Measurements from ENCODE around the gene PCDH9.

Gene PCDH9

DNA sequence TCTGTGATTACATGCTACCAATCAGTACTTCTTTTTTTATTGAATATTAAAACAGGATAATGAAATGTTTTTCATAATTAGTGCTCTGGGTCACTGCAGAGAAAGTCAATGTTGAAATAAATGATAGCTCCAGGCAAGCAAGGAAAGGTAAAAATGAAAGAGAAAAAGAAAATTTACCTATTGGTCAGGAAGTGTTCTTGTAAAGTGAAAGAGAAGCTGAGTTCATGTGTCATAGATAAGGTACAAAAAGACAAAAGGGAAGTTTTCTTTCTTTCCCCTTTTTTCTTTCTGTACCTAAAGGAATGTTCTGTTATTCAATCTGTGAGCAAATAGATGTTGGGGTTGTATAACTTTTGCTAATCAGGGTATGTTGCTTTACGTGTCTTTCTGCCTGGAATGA is 197.0 kb downstream of the PCDH9 start:
- DNase-seq (ENCODE audit: low read depth): no peak

- DNase-seq (ENCODE audit: low read depth): no peak
These were observed 206.8 kb downstream of the PCDH9 start for GRCh38 chr13:67023130-67023876.

- no peak for DNase-seq (ENCODE audit: low read depth)
These were observed 211.4 kb downstream of the PCDH9 start for GRCh38 chr13:67018775-67019174.

DNA sequence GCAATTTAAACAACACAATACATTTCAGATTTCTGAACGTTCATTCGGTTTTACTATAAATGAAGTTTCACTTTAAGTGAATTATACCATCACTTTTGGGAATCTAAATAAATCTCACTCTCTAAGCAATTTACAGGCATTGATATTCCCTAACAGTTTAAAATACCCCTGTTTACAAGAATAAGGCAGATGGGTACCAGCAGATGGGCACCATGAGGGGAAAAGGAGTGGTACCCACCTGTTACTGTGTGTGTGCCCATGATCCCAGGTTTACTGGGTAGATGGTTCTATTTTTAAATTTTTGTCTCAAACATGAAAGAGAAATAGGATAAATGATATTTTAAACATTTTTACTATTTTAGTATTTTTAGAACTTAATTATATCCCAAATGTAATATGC is 212.9 kb downstream of the PCDH9 start:
- no peak for DNase-seq (ENCODE audit: low read depth)

DNA sequence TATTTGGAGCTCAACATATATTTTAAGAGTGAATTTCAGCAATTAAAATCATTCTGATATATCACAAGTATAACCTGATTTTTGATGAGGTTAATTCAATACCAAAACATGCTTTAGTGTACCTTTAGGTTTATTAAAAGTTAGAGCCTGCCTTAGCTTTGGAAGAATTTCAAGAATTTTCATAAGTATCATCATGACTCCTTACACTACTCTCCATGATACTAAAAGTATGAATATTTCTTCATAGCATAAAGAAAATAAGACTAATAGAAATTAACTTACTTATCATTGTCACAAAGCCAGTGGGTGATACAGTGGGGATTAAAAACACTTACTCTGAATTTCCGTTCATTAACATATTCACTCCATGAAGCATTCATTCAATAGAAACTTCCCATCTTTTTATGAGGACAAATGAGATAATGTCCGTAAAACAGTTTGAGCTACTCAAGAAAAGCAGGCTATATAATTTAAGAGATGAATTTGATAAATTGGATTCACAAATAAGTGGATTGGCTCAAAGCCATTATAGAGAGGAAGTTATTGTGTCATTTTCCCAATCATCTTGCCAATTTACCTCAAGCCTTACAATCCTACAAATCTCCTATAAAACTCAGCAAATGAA is 214.0 kb downstream of the PCDH9 start:
- no peak for DNase-seq (ENCODE audit: low read depth)

DNA sequence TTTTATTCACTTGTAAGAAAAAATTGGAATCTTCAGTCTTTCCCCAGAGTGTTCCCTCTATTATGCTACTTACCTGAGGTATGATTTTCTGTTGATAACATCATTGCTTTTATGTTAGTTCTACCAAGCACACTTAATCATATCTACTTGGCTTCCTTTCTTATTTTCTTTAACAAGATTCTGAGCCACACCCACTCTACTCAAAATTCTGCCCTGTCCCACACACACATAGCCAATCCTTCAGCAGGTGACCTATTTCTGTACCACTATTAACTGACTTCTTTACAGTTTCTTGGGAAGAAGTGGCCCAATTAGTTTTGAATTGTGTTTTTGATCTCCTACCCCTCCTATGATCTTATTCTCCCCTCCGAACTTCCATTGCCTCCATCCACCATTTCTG is 215.7 kb downstream of the PCDH9 start:
- DNase-seq (ENCODE audit: low read depth): no peak

GRCh38 chr13:67013709-67014108 is 216.4 kb downstream of the PCDH9 start:
- DNase-seq (ENCODE audit: low read depth): no peak

DNA sequence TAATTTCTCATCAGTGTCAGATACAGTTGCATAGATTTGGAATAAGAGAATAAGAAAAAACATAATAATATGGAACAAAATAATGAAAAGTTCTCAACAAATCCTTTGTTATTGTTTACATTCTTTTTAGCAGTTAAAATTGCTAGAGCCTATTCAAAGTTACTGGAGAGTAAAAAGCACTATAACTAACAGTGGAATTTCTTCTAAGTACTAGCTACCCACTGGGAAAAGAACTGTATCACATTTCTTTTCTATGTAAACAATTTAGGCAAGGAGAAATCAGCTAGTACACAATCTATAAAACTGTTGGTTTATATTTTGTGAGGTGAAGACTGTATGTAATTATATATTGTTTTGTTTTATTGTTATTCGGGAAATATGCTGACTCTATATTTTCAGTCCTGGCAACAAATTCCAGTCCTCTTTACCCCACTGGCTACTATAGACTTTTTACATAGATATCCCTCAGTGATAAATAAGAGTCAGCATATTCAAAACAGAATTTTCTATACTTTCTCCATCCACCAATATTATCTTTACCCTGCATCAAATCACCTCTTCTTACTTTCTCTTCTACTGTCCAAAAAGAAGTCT is 222.0 kb downstream of the PCDH9 start:
- no peak for DNase-seq (ENCODE audit: low read depth)

DNA sequence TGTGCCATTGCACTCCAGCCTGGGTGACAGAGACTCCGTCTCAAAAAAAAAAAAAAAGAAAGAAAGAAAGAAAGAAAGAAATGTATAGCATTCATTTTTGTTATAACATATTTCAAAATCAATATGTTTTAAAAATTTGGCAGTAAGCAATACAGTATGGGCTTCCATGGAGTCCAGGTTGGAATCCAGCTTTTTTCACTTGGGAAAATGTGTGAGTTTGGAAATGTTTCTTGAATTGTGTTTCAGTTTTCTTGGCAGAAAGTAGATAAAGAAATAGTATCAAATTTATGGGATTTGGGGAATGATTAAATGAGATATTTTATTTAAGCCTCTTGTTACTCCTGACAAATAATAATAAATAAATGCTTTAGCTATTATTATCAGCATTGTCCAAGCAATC is 225.6 kb downstream of the PCDH9 start:
- DNase-seq (ENCODE audit: low read depth): no peak

DNA sequence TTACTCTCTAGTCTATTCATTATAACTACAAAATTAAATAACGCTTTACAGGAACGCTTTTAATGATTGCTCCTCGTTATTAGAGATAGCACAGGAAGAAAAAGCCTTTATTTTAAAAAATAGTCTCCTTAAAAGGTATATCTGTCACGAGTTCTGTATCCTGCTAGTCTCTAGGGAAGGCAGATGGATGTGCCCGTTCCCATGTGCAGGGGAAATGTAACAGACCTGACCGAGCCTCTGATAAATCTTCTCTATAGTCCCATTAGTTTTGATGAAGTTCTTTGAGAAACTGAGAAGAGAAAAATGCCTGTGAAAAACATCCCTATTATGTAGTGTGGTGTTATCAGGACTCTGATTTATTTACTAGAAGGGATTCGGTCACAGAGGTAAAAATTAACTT is 226.4 kb downstream of the PCDH9 start:
- DNase-seq (ENCODE audit: low read depth): no peak

DNA sequence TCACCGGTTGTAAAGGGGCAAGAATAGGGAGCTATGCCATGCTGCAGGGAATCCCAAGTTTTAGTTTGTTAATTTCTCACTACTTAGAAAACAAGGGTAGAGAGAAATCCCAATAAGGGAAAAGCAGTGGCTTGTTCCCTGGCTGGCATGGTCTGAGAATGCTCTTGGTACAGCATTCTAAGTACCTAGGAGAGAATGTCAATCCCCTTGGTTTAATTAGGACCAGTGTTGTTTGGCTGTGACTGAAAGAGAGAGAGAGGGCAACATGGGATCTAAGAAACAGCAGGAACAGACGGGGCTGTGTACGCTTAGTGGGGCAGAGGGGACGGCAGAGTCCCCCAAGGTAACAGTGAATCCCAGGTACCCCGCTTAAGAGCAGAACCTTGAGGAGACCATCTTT is 228.8 kb downstream of the PCDH9 start:
- no peak for DNase-seq (ENCODE audit: low read depth)

- no peak for DNase-seq (ENCODE audit: low read depth)
These were observed 233.6 kb downstream of the PCDH9 start for GRCh38 chr13:66996503-66996902.

- no peak for DNase-seq (ENCODE audit: low read depth)
These were observed 234.9 kb downstream of the PCDH9 start for GRCh38 chr13:66995203-66995611.

GRCh38 chr13:66994517-66995202 is 235.5 kb downstream of the PCDH9 start:
- no peak for DNase-seq (ENCODE audit: low read depth)

GRCh38 chr13:66994097-66994496 is 236.0 kb downstream of the PCDH9 start:
- DNase-seq (ENCODE audit: low read depth): no peak

DNA sequence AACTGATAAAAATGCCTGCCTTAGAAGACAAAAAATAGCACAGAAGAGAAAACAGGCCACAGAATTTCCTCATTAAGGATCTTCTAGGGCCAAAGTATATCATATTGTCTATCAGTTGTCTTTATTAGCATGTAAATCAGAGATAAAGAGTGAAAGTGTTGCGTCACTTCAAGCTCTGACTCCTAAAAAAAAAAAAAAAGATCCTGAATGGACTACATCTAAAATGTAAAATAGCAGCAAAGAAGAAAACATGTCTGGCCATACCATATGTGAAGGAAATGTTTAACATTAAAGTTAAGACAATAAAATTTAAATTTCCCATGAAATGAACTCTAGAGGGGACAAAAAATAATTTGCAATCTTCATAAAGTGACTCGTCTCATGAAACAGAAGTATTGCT is 237.4 kb downstream of the PCDH9 start:
- DNase-seq (ENCODE audit: low read depth): no peak

GRCh38 chr13:66992183-66992582 is 238.0 kb downstream of the PCDH9 start:
- DNase-seq (ENCODE audit: low read depth): no peak

- DNase-seq (ENCODE audit: low read depth): no peak
These were observed 245.9 kb downstream of the PCDH9 start for GRCh38 chr13:66984241-66984640.

DNA sequence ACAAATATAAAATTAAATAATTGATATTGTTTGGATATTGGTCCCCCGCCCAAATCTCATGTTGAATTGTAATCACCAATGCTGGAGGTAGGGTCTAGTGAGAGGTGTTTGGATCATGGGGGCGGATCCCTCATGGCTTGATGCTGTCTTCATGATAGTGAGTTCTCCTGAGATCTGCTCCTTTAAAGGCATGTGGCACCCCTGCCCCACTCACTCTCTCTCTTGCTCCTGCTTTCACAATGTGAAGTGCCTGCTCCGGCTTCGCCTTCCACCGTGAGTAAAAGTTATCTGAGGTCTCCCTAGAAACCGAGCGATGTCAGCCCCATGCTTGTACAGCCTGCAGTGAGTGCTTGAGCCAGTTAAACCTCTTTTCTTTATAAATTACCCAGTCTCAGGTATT is 248.2 kb downstream of the PCDH9 start:
- DNase-seq (ENCODE audit: low read depth): no peak

GRCh38 chr13:66977161-66977560 is 253.0 kb downstream of the PCDH9 start:
- DNase-seq (ENCODE audit: low read depth): no peak

GRCh38 chr13:66974889-66975288 is 255.2 kb downstream of the PCDH9 start:
- no peak for DNase-seq (ENCODE audit: low read depth)

- DNase-seq (ENCODE audit: low read depth): no peak
These were observed 256.0 kb downstream of the PCDH9 start for GRCh38 chr13:66974174-66974573.

DNA sequence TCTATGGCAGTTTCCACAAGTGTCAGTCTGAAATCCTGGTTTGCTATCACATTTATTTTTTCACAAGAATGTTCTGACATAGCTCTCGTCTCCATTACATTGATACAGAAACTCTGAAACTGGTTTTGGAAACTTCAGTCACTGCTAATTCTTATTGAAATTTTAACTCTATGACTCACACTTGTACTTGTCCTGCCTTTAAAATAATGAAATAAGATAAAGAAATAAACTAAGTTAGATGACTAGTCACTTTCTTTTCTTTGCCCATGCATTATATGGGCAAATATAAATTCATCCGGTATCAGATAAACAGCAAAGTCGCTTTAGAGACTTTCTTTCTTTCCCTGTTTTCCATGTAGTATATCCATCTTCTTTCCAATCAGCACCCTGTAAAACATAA is 257.5 kb downstream of the PCDH9 start:
- DNase-seq (ENCODE audit: low read depth): no peak
